BLaER1 (cell line): ENCODE data around the gene GBP5.
"Not testable (repeated sequence)": the region's sequence is repeated elsewhere in the genome, so short reads cannot be mapped to it uniquely, and the experiment has no call there.

Experiments
- H3K27ac ChIP-seq: shearing (Covaris generic); formaldehyde crosslinking; 2 replicates; pipeline ENCODE4 v1.8.1; 2022
- H3K27me3 ChIP-seq: shearing (Covaris generic); formaldehyde crosslinking; 2 replicates; pipeline ENCODE4 v1.8.1; 2022
- H3K36me3 ChIP-seq: shearing (Covaris generic); formaldehyde crosslinking; 2 replicates; pipeline ENCODE4 v1.8.1; 2022
- H3K4me1 ChIP-seq: shearing (Covaris generic); formaldehyde crosslinking; 2 replicates; pipeline ENCODE4 v1.8.1; 2022
- H3K4me2 ChIP-seq: shearing (Covaris generic); formaldehyde crosslinking; 2 replicates; pipeline ENCODE4 v1.8.1; 2022
- H3K4me3 ChIP-seq: shearing (Covaris generic); formaldehyde crosslinking; 2 replicates; pipeline ENCODE4 v1.8.1; 2022
- H3K9ac ChIP-seq: shearing (Covaris generic); formaldehyde crosslinking; 2 replicates; pipeline ENCODE4 v1.8.1; 2022
- H3K9me3 ChIP-seq: shearing (Covaris generic); formaldehyde crosslinking; 2 replicates; pipeline ENCODE4 v1.8.1; 2022
- H4K20me1 ChIP-seq: shearing (Covaris generic); formaldehyde crosslinking; 2 replicates; pipeline ENCODE4 v1.8.1; 2022
- Cebpa-rat ChIP-seq: shearing (Covaris generic); IDR thresholded peaks from 2 replicates; pipeline ENCODE4 v1.8.1; 2022

The GBP5 gene

DNA sequence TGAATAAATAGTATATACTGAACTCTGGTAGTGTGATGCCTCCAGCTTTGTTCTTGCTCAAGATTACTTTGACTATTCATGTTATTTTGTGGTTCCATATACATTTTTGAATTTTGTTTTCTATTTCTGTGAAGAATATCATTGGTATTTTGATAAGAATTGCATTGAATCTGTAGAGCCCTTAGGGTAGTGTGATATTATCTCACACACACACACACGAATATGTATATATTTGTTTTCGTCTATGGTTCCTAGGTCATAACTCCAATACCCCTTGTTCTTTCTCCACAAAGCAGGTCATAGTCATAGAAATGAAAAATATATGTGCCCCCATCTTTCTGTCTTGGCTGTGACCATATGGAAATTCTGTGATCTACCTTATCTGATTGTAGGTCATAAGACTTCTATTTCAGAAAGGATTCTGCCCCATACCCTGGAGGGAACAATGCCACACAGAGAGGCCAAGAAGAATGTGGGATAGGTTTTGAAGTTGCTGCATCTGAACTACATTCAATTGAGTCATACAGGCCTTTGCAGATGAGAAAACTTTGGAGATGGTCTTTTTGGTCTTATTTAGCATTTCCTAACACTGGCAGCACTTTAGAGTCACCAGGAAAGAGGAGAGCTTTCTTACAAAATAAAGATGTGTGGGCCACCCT, 32.0 kb upstream of the GBP5 start:
- Histone ChIP-seq H3K27ac (no peak overlapping the region), H3K9me3 (peaks cover 14% of the 10 kb centered on the region; the same call in 1 of the 2 replicates), H3K4me3 (no peak overlapping the region), H3K9ac (no peak overlapping the region), H3K36me3 (no peaks in the 10 kb centered on the region), H3K27me3 (no peaks in the 10 kb centered on the region), H3K4me2 (no peak overlapping the region), H4K20me1 (no peaks in the 10 kb centered on the region), H3K4me1 (no peaks in the 10 kb centered on the region)
- no peak for TF ChIP-seq Cebpa-rat

DNA sequence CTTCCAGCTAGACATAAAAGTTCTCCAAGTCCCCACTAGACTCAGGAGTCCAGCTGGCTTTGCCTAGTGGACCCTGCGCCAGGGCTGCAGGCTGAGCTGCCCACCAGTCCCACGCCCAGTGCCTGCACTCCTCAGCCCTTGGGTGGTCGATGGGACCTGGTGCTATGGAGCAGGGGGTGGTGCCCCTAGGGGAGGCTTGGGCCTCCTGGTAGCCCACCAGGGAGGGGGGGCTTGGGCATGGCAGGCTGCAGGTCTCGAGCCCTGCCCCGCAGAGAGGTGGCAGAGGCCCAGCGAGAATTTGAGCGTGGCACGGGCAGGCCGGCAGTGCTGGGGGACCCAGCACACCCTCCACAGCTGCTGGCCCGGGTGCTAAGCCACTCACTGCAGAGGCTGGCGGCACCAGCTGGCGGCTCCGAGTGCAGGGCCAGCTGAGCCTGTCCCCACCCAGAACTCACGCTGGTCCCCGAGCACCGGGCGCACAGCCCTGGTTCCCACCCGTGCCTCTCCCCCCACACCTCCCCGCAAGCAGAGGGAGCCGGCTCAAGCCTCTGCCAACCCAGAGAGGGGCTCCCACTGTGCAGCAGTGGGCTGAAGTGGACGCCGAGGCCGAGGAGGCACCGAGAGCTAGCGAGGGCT, 30.2 kb upstream of the GBP5 start:
- H3K27ac ChIP-seq = no peak overlapping the region
- no peak overlapping the region for H3K9ac ChIP-seq
- H3K4me2 ChIP-seq = no peak overlapping the region
- no peaks in the 10 kb centered on the region for H3K27me3 ChIP-seq
- no peak overlapping the region for H3K4me3 ChIP-seq
- H4K20me1 ChIP-seq = no peaks in the 10 kb centered on the region
- peaks cover 14% of the 10 kb centered on the region; the same call in 1 of the 2 replicates for H3K9me3 ChIP-seq
- H3K4me1 ChIP-seq = no peaks in the 10 kb centered on the region
- H3K36me3 ChIP-seq = no peaks in the 10 kb centered on the region
- no peak for TF ChIP-seq Cebpa-rat

- not testable (repeated sequence) for H3K9ac ChIP-seq, H3K4me3 ChIP-seq, H3K4me1 ChIP-seq, H3K27me3 ChIP-seq, H3K36me3 ChIP-seq, H3K4me2 ChIP-seq, H3K27ac ChIP-seq, H4K20me1 ChIP-seq
- H3K9me3 ChIP-seq = peaks cover 14% of the 10 kb centered on the region; the same call in 1 of the 2 replicates
Observed at GRCh38 chr1:89299739-89300463, 27.2 kb upstream of the GBP5 start.

GRCh38 chr1:89298461-89298860, 25.8 kb upstream of the GBP5 start:
- Histone ChIP-seq H4K20me1 (no peaks in the 10 kb centered on the region), H3K27ac (no peak overlapping the region), H3K9me3 (peaks cover 21% of the 10 kb centered on the region), H3K4me2 (no peak overlapping the region), H3K27me3 (no peaks in the 10 kb centered on the region), H3K9ac (no peak overlapping the region), H3K36me3 (no peaks in the 10 kb centered on the region), H3K4me3 (no peak overlapping the region), H3K4me1 (peaks cover 8% of the 10 kb centered on the region)
- TF ChIP-seq Cebpa-rat = no peak

DNA sequence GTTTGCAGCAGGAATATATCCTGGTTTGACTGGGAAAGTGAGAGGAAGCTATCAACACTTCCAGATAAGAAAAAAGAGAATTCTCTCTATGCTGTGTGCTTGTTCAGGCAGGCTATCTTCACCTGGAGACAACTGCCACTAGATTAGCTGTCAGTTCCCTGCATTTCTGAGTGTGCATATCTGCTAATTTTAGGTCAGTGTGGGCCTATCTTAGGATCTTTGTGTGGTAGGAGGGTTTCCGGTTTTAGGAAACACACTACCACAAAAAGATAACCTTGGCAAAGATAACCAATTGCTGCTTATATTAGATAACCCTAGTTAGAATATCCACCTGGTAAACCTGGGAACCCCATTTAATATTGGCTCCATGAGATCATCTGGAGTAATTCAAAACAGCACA, 22.5 kb upstream of the GBP5 start:
- Histone ChIP-seq H3K9ac (no peak overlapping the region), H4K20me1 (no peaks in the 10 kb centered on the region), H3K4me1 (peaks cover 8% of the 10 kb centered on the region), H3K4me2 (peak overlapping the region; percentile 58), H3K9me3 (peaks cover 20% of the 10 kb centered on the region), H3K4me3 (no peak overlapping the region), H3K36me3 (no peaks in the 10 kb centered on the region), H3K27ac (no peak overlapping the region), H3K27me3 (no peaks in the 10 kb centered on the region)
- TF ChIP-seq Cebpa-rat = no peak

- no peak for TF ChIP-seq Cebpa-rat
- H3K9me3 ChIP-seq = peaks cover 20% of the 10 kb centered on the region
- H3K4me3 ChIP-seq = no peak overlapping the region
- H3K4me1 ChIP-seq = peaks cover 20% of the 10 kb centered on the region
- H3K9ac ChIP-seq = no peak overlapping the region
- H3K27ac ChIP-seq = no peak overlapping the region
- H3K36me3 ChIP-seq = no peaks in the 10 kb centered on the region
- H3K4me2 ChIP-seq = no peak overlapping the region
- no peaks in the 10 kb centered on the region for H3K27me3 ChIP-seq
- no peaks in the 10 kb centered on the region for H4K20me1 ChIP-seq
Observed at GRCh38 chr1:89291276-89291675, 18.6 kb upstream of the GBP5 start.

GRCh38 chr1:89288051-89288340, 15.3 kb upstream of the GBP5 start:
- Histone ChIP-seq H4K20me1 (no peaks in the 10 kb centered on the region), H3K4me2 (no peak overlapping the region), H3K27ac (no peak overlapping the region), H3K9ac (no peak overlapping the region), H3K9me3 (peaks cover 18% of the 10 kb centered on the region), H3K27me3 (no peaks in the 10 kb centered on the region), H3K36me3 (no peaks in the 10 kb centered on the region), H3K4me3 (no peak overlapping the region), H3K4me1 (peaks cover 11% of the 10 kb centered on the region)
- TF ChIP-seq Cebpa-rat = no peak

GRCh38 chr1:89287181-89288050, 14.8 kb upstream of the GBP5 start:
- TF ChIP-seq Cebpa-rat = no peak
- Histone ChIP-seq H3K36me3 (no peaks in the 10 kb centered on the region), H3K4me1 (peaks cover 11% of the 10 kb centered on the region), H4K20me1 (no peaks in the 10 kb centered on the region), H3K4me3 (no peak overlapping the region), H3K27ac (peak overlapping the region; percentile 35), H3K4me2 (peak overlapping the region; percentile 60), H3K27me3 (no peaks in the 10 kb centered on the region), H3K9me3 (peaks cover 12% of the 10 kb centered on the region), H3K9ac (no peak overlapping the region)

DNA sequence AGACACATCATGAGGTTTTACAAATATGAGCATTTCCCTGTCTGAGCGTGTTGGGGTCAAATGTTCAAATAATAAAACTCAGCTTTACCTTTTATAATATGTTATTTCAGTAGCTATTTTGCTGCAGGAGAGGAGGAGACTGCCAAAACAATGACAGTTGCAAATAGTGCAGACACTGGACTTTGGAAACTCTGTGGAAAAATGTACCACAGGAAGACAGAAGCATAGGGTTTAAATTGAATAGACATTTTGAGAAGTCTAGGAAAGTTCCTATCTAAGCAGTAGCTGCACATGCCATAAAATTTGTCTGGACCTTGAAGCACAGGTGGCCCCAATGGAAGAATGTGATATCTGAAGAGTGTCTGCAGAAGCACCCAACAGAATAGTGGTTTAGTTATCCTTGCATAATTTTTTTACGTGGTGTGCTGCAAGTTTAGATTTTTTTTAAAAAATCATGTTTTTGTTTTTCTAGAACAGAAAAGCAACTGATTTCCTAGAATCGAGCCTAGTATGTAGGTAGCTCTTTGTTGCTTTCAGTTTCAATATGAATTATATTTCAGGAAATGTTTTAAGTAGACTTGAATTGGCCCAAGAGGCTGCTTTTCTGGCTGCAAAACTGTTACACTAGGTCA, 14.0 kb upstream of the GBP5 start:
- no peaks in the 10 kb centered on the region for H4K20me1 ChIP-seq
- peak overlapping the region; percentile 60 for H3K4me2 ChIP-seq
- no peak overlapping the region for H3K9ac ChIP-seq
- H3K4me1 ChIP-seq = peaks cover 11% of the 10 kb centered on the region
- H3K27ac ChIP-seq = peak overlapping the region; percentile 35
- no peak overlapping the region for H3K4me3 ChIP-seq
- H3K9me3 ChIP-seq = peaks cover 9% of the 10 kb centered on the region
- H3K36me3 ChIP-seq = no peaks in the 10 kb centered on the region
- TF ChIP-seq Cebpa-rat = no peak
- H3K27me3 ChIP-seq = no peaks in the 10 kb centered on the region
